H1 (cell line): Measurements from ENCODE around the gene PNMA8C. TPM values are rescaled to one million over a fixed set of nuclear protein-coding genes. Genes with fewer than 3 reads are reported as not detected.

Experiments
- CTCF ChIA-PET: fragments of 300-600 bp; sonication (Branson Sonifier 250); formaldehyde crosslinking; loops from one replicate; lab custom pipeline; 2021; ENCODE audit not compliant: partially characterized antibody; lab: Charles Lee
- POLR2A ChIA-PET: fragments of 300-600 bp; sonication (Branson Sonifier 250); formaldehyde crosslinking; loops from one replicate; lab custom pipeline; 2021; ENCODE audit warnings: inconsistent platforms; ENCODE audit not compliant: partially characterized antibody; lab: Charles Lee
- DNase-seq, 2 experiments: peaks; one replicate each; pipeline versions ENCODE4 v3.0.0 to v3.0.0-alpha.2; 2010 to 2022; ENCODE audit warnings: low spot score in 2 of 2, low read depth in 1 of 2, mixed read lengths in 1 of 2
- FAIRE-seq: peaks from 2 replicates; lab custom pipeline; 2011; peaks lifted over from hg19 to GRCh38; lab: Jason Lieb, UNC
- H2AFZ ChIP-seq: 2 replicates; pipeline ENCODE4 v1.8.1; 2012; ENCODE audit warnings: low read length, inconsistent platforms
- H2AK5ac ChIP-seq: 2 replicates; pipeline ENCODE4 v1.6.1; 2013; ENCODE audit warnings: low read depth, low read length
- H2BK120ac ChIP-seq: replicated peaks from 2 replicates; pipeline ENCODE3; 2013; ENCODE audit warnings: low read depth, low read length, inconsistent platforms
- H2BK12ac ChIP-seq: 2 replicates; pipeline ENCODE4 v1.6.1; 2013; ENCODE audit warnings: low read depth, low read length
- H2BK15ac ChIP-seq: 2 replicates; pipeline ENCODE4 v1.6.1; 2013; ENCODE audit warnings: low read length
- H2BK20ac ChIP-seq: 2 replicates; pipeline ENCODE4 v1.6.1; 2013; ENCODE audit warnings: low read length
- H2BK5ac ChIP-seq: 2 replicates; pipeline ENCODE4 v1.6.1; 2013; ENCODE audit warnings: low read depth, low read length
- H3K14ac ChIP-seq: 2 replicates; pipeline ENCODE4 v1.6.1; 2013; ENCODE audit warnings: inconsistent platforms; ENCODE audit not compliant: insufficient read length
- H3K18ac ChIP-seq: 2 replicates; pipeline ENCODE4 v1.6.1; 2013; ENCODE audit warnings: low read length; ENCODE audit errors: extremely low read depth
- H3K23ac ChIP-seq: 2 replicates; pipeline ENCODE4 v1.6.1; 2013; ENCODE audit warnings: inconsistent platforms; ENCODE audit not compliant: insufficient read length
- H3K23me2 ChIP-seq: 2 replicates; pipeline ENCODE4 v1.6.1; 2013; ENCODE audit warnings: low read depth, low read length
- H3K27ac ChIP-seq: 2 replicates; pipeline ENCODE4 v1.6.1; 2011; ENCODE audit warnings: low read depth, low read length, inconsistent platforms
- H3K27me3 ChIP-seq, 4 experiments: replicated peaks in 1 of 4; 1 replicate in 1 of 4; 2 replicates in 3 of 4; pipeline versions ENCODE4 v1.6.1 to v1.8.1; 2011 to 2013; ENCODE audit warnings: low read length in 3 of 4, mild to moderate bottlenecking in 3 of 4, inconsistent platforms in 2 of 4, mixed read lengths in 2 of 4, moderate library complexity in 1 of 4; ENCODE audit not compliant: control insufficient read depth in 3 of 4, insufficient read depth in 3 of 4; ENCODE audit errors: extremely low read depth in 1 of 4
- H3K36me3 ChIP-seq, 4 experiments: 2 replicates each; pipeline versions ENCODE4 v1.6.1 to v1.8.1; 2011 to 2013; ENCODE audit warnings: mild to moderate bottlenecking in 4 of 4, low read length in 3 of 4, moderate library complexity in 2 of 4, control low read depth in 1 of 4, inconsistent platforms in 1 of 4; ENCODE audit not compliant: insufficient read depth in 4 of 4, control insufficient read depth in 2 of 4
- H3K4ac ChIP-seq: replicated peaks from 2 replicates; pipeline ENCODE3; 2013; ENCODE audit warnings: low read length, low read depth, mixed read lengths, inconsistent platforms; ENCODE audit not compliant: insufficient read length
- H3K4me1 ChIP-seq, 4 experiments: replicated peaks in 1 of 4; 1 replicate in 1 of 4; 2 replicates in 3 of 4; pipeline versions ENCODE4 v1.6.1 to v1.8.1; 2011 to 2013; ENCODE audit warnings: low read length in 3 of 4, inconsistent platforms in 2 of 4, mixed read lengths in 1 of 4; ENCODE audit not compliant: insufficient read depth in 4 of 4, control insufficient read depth in 3 of 4
- H3K4me2 ChIP-seq, 2 experiments: 2 replicates each; pipeline versions ENCODE4 v1.6.1 to v1.8.1; 2011 to 2013; ENCODE audit warnings: low read depth in 2 of 2, low read length in 2 of 2, control low read depth in 1 of 2, inconsistent platforms in 1 of 2, mild to moderate bottlenecking in 1 of 2; ENCODE audit not compliant: insufficient read depth in 1 of 2
- H3K4me3 ChIP-seq, 4 experiments: fragments of 200-600, 300-600 bp in 1 of 4; sonication (generic), shearing (Covaris generic), sonication (Bioruptor Twin) in 1 of 4; 2 replicates each; pipeline versions ENCODE4 v1.5.1 to v1.8.1; 2011 to 2016; ENCODE audit warnings: low read length in 4 of 4, low read depth in 3 of 4, control low read depth in 2 of 4, inconsistent platforms in 2 of 4, mild to moderate bottlenecking in 2 of 4, mixed read lengths in 1 of 4, moderate library complexity in 1 of 4; ENCODE audit not compliant: insufficient read depth in 2 of 4; ENCODE audit errors: extremely low read depth in 1 of 4
- H3K56ac ChIP-seq: replicated peaks from 2 replicates; pipeline ENCODE3; 2013; ENCODE audit warnings: low read depth, mild to moderate bottlenecking, mixed read lengths, low read length, inconsistent platforms; ENCODE audit not compliant: insufficient read length
- H3K79me1 ChIP-seq: 2 replicates; pipeline ENCODE4 v1.6.1; 2013; ENCODE audit warnings: low read depth, low read length, control low read depth
- H3K79me2 ChIP-seq, 2 experiments: 2 replicates each; pipeline versions ENCODE4 v1.6.1 to v1.8.1; 2012 to 2013; ENCODE audit warnings: low read length in 2 of 2, mild to moderate bottlenecking in 2 of 2, inconsistent platforms in 1 of 2; ENCODE audit not compliant: insufficient read depth in 2 of 2, control insufficient read depth in 1 of 2
- H3K9ac ChIP-seq, 4 experiments: replicated peaks in 1 of 4; 1 replicate in 1 of 4; 2 replicates in 3 of 4; pipeline versions ENCODE4 v1.6.1 to v1.8.1; 2011 to 2013; ENCODE audit warnings: low read depth in 3 of 4, low read length in 3 of 4, control low read depth in 2 of 4, mild to moderate bottlenecking in 2 of 4, moderate library complexity in 2 of 4, inconsistent platforms in 1 of 4; ENCODE audit errors: extremely low read depth in 1 of 4
- H3K9me3 ChIP-seq, 2 experiments: 2 replicates each; pipeline versions ENCODE4 v1.6.1 to v1.8.1; 2012 to 2013; ENCODE audit warnings: mild to moderate bottlenecking in 2 of 2, moderate library complexity in 2 of 2, control low read depth in 1 of 2, inconsistent platforms in 1 of 2, low read depth in 1 of 2, low read length in 1 of 2, mixed read lengths in 1 of 2; ENCODE audit not compliant: insufficient read depth in 2 of 2
- H4K20me1 ChIP-seq, 2 experiments: replicated peaks in 1 of 2; 2 replicates each; pipeline versions ENCODE3 to v1.8.1; 2011 to 2013; ENCODE audit warnings: inconsistent platforms in 2 of 2, low read length in 2 of 2, mild to moderate bottlenecking in 1 of 2; ENCODE audit not compliant: insufficient read depth in 2 of 2, control insufficient read depth in 1 of 2
- H4K5ac ChIP-seq: 2 replicates; pipeline ENCODE4 v1.6.1; 2013; ENCODE audit warnings: low read length, low read depth, mixed read lengths, inconsistent platforms; ENCODE audit not compliant: insufficient read length
- H4K8ac ChIP-seq: 2 replicates; pipeline ENCODE4 v1.8.0; 2013; ENCODE audit warnings: mild to moderate bottlenecking, moderate library complexity, low read length, inconsistent platforms; ENCODE audit not compliant: insufficient read depth; ENCODE audit errors: extremely low read depth
- H4K91ac ChIP-seq: replicated peaks from 2 replicates; pipeline ENCODE3; 2013; ENCODE audit warnings: low read length, mixed read lengths, inconsistent platforms; ENCODE audit not compliant: insufficient read length
- EP300 ChIP-seq, 2 experiments: IDR thresholded peaks; 1 replicate in 1 of 2; 2 replicates in 1 of 2; pipeline ENCODE4 v1.6.1; 2011 to 2012; ENCODE audit warnings: low read depth in 2 of 2, low read length in 2 of 2, mild to moderate bottlenecking in 2 of 2, borderline replicate concordance in 1 of 2, inconsistent platforms in 1 of 2, moderate library complexity in 1 of 2
- HDAC2 ChIP-seq, 2 experiments: fragments of 300-600 bp in 1 of 2; sonication (generic) in 1 of 2; IDR thresholded peaks; 2 replicates each; pipeline ENCODE4 v1.6.1; 2011 to 2012; ENCODE audit warnings: low read depth in 2 of 2, low read length in 2 of 2, mild to moderate bottlenecking in 2 of 2, moderate library complexity in 2 of 2, borderline replicate concordance in 1 of 2, inconsistent platforms in 1 of 2
- HDAC6 ChIP-seq: IDR thresholded peaks from one replicate; pipeline ENCODE4 v1.7.1; 2012; ENCODE audit warnings: low read depth, mild to moderate bottlenecking, inconsistent platforms, low read length, moderate library complexity
- RNF2 ChIP-seq: fragments of 200-900, 300-1000 bp; sonication (generic); IDR thresholded peaks from 2 replicates; pipeline ENCODE4 v1.7.1; 2016; ENCODE audit warnings: borderline replicate concordance, low read depth, mild to moderate bottlenecking, antibody characterized with exemption, low read length; ENCODE audit not compliant: poor library complexity, severe bottlenecking; ENCODE audit errors: missing control alignments
- SUZ12 ChIP-seq: fragments of 200-600 bp; sonication (generic); IDR thresholded peaks from 2 replicates; pipeline ENCODE4 v1.6.1; 2012; ENCODE audit warnings: mild to moderate bottlenecking, inconsistent platforms, low read length, moderate library complexity, mixed read lengths
- ZNF274 ChIP-seq: IDR thresholded peaks from 2 replicates; pipeline ENCODE4 v1.7.0; 2012; ENCODE audit warnings: low read length, borderline replicate concordance; ENCODE audit errors: extremely low read depth
- WGBS, 2 experiments: shearing (Covaris generic) in 1 of 2; methylation state at CpG; one replicate each; pipeline versions ENCODE4 v1.1.6 to v1.1.7; 2013 to 2015; ENCODE audit warnings: low lambda C conversion rate in 2 of 2, mixed read lengths in 2 of 2, inconsistent platforms in 1 of 2, low coverage in 1 of 2, missing lambda C conversion rate in 1 of 2; ENCODE audit not compliant: insufficient replicate concordance in 2 of 2, insufficient coverage in 1 of 2, insufficient read length in 1 of 2; ENCODE audit errors: extremely low coverage in 1 of 2, missing lambda C conversion rate in 1 of 2; 5-methylcytosine and 5-hydroxymethylcytosine counted together
- polyA plus RNA-seq, 7 experiments: library from polyadenylated mRNA; depleted of rRNA in 3 of 7; stranded (reverse) in 5 of 7; unstranded in 2 of 7; fragments of >200 nt in 5 of 7; fragments of 200-250 nt in 2 of 7; gene quantifications; 1 replicate in 5 of 7; 2 replicates in 1 of 7; 4 replicates in 1 of 7; pipeline versions ENCODE4 v1.2.1 to v1.2.3, GENCODE V29; 2011 to 2013; ENCODE audit warnings: missing spikeins in 2 of 7, mixed read lengths in 2 of 7
- total RNA-seq: library from RNA; stranded (reverse); fragmentation: NEBNext Ultra II Directional; extraction: Animal tissue kit (Norgen Biotek cat#: 25700); gene quantifications from 2 replicates; pipeline ENCODE4 v1.2.1, GENCODE V29; 2021
- TF ChIP-seq, protein P1 (sequence below), 3 experiments: IDR thresholded peaks; 1 replicate in 2 of 3; 2 replicates in 1 of 3; pipeline versions ENCODE4 v1.5.1 to v1.6.1; 2011; ENCODE audit warnings: low read length in 3 of 3, mild to moderate bottlenecking in 3 of 3, inconsistent platforms in 2 of 3, low read depth in 1 of 3, moderate library complexity in 1 of 3; ENCODE audit not compliant: insufficient read depth in 1 of 3; ENCODE audit errors: control extremely low read depth in 1 of 3
- TF ChIP-seq, protein P2 (sequence below): IDR thresholded peaks from 2 replicates; pipeline ENCODE4 v1.6.1; 2011; ENCODE audit warnings: low read depth, mild to moderate bottlenecking, low read length; ENCODE audit not compliant: insufficient read depth

PNMA8C gene
- total and polyA plus RNA-seq, 2 of the 8 experiments (the other 6 are each of a cell fraction or from before 2014, with no cell fraction given) = 0.53 to 1.8 TPM

DNA sequence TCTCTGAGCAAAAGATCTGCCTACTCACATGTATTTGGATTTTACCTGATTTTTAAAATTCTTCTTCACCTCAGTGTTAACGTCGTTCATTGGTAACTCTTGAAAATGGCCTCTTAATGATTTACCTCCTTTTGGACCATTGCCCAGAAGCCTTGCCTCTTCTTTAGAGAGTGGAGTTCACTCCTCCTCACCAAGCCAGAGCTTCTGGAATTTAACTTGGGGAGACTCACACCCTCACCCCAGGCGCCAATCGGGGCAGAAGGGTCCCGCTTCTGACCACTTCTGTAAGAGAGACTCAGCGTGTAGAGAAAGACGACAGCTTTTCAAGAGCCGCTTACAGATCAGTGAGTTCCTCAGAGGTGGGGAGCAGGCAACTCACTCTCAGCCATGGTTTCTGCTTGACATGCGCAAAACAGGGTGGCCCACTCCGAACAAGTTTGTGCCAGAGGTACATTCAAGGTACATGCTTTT lies 2.7 kb downstream of the PNMA8C start:
- POLR2A ChIA-PET = interaction anchor here (1.1 to 2.3 kb wide), 3 partner anchors 12 to 30 kb away, joined by 3 to 13 read pairs (median 3); partner anchors contain the start of gene CCDC8
- H3K27ac ChIP-seq = no peak overlapping the region
- TF ChIP-seq, protein P1, sequence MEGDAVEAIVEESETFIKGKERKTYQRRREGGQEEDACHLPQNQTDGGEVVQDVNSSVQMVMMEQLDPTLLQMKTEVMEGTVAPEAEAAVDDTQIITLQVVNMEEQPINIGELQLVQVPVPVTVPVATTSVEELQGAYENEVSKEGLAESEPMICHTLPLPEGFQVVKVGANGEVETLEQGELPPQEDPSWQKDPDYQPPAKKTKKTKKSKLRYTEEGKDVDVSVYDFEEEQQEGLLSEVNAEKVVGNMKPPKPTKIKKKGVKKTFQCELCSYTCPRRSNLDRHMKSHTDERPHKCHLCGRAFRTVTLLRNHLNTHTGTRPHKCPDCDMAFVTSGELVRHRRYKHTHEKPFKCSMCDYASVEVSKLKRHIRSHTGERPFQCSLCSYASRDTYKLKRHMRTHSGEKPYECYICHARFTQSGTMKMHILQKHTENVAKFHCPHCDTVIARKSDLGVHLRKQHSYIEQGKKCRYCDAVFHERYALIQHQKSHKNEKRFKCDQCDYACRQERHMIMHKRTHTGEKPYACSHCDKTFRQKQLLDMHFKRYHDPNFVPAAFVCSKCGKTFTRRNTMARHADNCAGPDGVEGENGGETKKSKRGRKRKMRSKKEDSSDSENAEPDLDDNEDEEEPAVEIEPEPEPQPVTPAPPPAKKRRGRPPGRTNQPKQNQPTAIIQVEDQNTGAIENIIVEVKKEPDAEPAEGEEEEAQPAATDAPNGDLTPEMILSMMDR (IDR thresholded peaks at IDR 0.05; ENCODE audit: control extremely low read depth in 1 of 3, insufficient read depth in 1 of 3, low read depth in 1 of 3, low read length in 3 of 3) = no peak
- TF ChIP-seq, protein P2, sequence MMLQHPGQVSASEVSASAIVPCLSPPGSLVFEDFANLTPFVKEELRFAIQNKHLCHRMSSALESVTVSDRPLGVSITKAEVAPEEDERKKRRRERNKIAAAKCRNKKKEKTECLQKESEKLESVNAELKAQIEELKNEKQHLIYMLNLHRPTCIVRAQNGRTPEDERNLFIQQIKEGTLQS = no peak
- TF ChIP-seq ZNF274 (no peak), HDAC2 (IDR thresholded peaks at IDR 0.05; ENCODE audit: borderline replicate concordance in 1 of 2, low read depth in 2 of 2, low read length in 2 of 2) (no peak), SUZ12 (no peak), EP300 (IDR thresholded peaks at IDR 0.05; ENCODE audit: borderline replicate concordance in 1 of 2, low read depth in 2 of 2, low read length in 2 of 2) (no peak), HDAC6 (no peak), RNF2 (no peak)

More for the DNA sequence above, 2.7 kb downstream of the PNMA8C start:
- Histone ChIP-seq H2BK20ac (no peak overlapping the region), H2BK15ac (no peak overlapping the region), H4K8ac (no peak overlapping the region), H3K56ac (no peak overlapping the region), H2AFZ (peak overlapping the region; percentile 93), H2BK5ac (no peak overlapping the region), H4K20me1 (no peaks in the 10 kb centered on the region), H3K4ac (no peak overlapping the region), H4K91ac (peak overlapping the region; percentile 18), H3K27me3 (peaks cover 0 to 20% (median 15%) of the 10 kb centered on the region in 4 experiments; a peak in 5 of 7 replicates), H4K5ac (no peak overlapping the region), H3K23me2 (peaks cover 8% of the 10 kb centered on the region), H3K9me3 (no peaks in the 10 kb centered on the region), H3K36me3 (no peaks in the 10 kb centered on the region), H3K4me3 (peak overlapping the region; percentile 69 to 84 (median 78)), H2BK120ac (no peak overlapping the region), H3K18ac (no peak overlapping the region), H3K23ac (no peak overlapping the region), H3K9ac (peak overlapping the region in 2 of 4 experiments; percentile 17 to 20; a peak in 2 of 7 replicates), H3K14ac (no peak overlapping the region), H2AK5ac (no peak overlapping the region), H3K79me2 (no peaks in the 10 kb centered on the region), H2BK12ac (no peak overlapping the region), H3K4me1 (peaks cover 3 to 6% (median 5%) of the 10 kb centered on the region in 4 experiments; a peak in 6 of 7 replicates), H3K4me2 (peak overlapping the region; percentile 90 to 98), H3K79me1 (no peaks in the 10 kb centered on the region)
- DNase-seq = no peak
- no peak for FAIRE-seq
- WGBS, 2 experiments = 20% methylated on average over 10 of the region's 10 CpGs; no CpG with 5 or more reads in 1 of the 2 experiments
- CTCF ChIA-PET = interaction anchor here (0.6 to 2.4 kb wide), 7 partner anchors 11 to 657 kb away, joined by 3 to 10 read pairs (median 4); no protein-coding TSS in a partner anchor
